Endothelial cell of umbilical vein (primary cell): Measurements from ENCODE around the gene FOXP4. TPM values are rescaled to one million over a fixed set of nuclear protein-coding genes. Genes with fewer than 3 reads are reported as not detected.

ENCODE experiments used
- BruUV-seq: library from RNA; stranded (reverse); fragments of 400-500 nt; replicated peaks from 2 replicates; lab custom pipeline; 2021; lab: Mats Ljungman, UMichigan
- CTCF ChIA-PET: fragments of 300-600, 350-600 bp; sonication (Branson Sonifier 250); formaldehyde crosslinking; loops from one replicate; lab custom pipeline; 2021; ENCODE audit warnings: antibody characterized with exemption, inconsistent platforms; lab: Charles Lee
- POLR2A ChIA-PET: fragments of 300-600, 350-600 bp; sonication (Branson Sonifier 250); formaldehyde crosslinking; loops from one replicate; lab custom pipeline; 2021; ENCODE audit warnings: antibody characterized with exemption, inconsistent platforms; lab: Charles Lee
- DNase-seq: peaks from one replicate; pipeline ENCODE4 v3.0.0-alpha.2; 2011; ENCODE audit warnings: low read depth, low spot score
- FAIRE-seq: peaks from 2 replicates; lab custom pipeline; 2011; peaks lifted over from hg19 to GRCh38; lab: Jason Lieb, UNC
- H2AFZ ChIP-seq: 2 replicates; pipeline ENCODE4 v1.6.0; 2012; ENCODE audit warnings: low read depth, low read length, control low read depth, inconsistent platforms
- H3K27ac ChIP-seq: 2 replicates; pipeline ENCODE4 v1.5.1; 2011; ENCODE audit warnings: low read depth, mild to moderate bottlenecking, control low read depth, low read length, moderate library complexity; ENCODE audit not compliant: insufficient read depth
- H3K27me3 ChIP-seq, 2 experiments: 2 replicates each; pipeline versions ENCODE4 v1.6.0 to v1.6.1; 2011; ENCODE audit warnings: low read length in 2 of 2, mixed read lengths in 1 of 2; ENCODE audit not compliant: control insufficient read depth in 2 of 2, insufficient read depth in 2 of 2
- H3K36me3 ChIP-seq, 2 experiments: 2 replicates in 1 of 2; 3 replicates in 1 of 2; pipeline ENCODE4 v1.5.1; 2011; ENCODE audit warnings: low read length in 2 of 2, mild to moderate bottlenecking in 1 of 2, moderate library complexity in 1 of 2; ENCODE audit not compliant: control insufficient read depth in 2 of 2, insufficient read depth in 2 of 2; ENCODE audit errors: extremely low read depth in 1 of 2
- H3K4me1 ChIP-seq: 3 replicates; pipeline ENCODE4 v1.5.1; 2011; ENCODE audit warnings: mild to moderate bottlenecking, low read length; ENCODE audit not compliant: control insufficient read depth, insufficient read depth; ENCODE audit errors: extremely low read depth
- H3K4me2 ChIP-seq: 2 replicates; pipeline ENCODE4 v1.6.1; 2011; ENCODE audit warnings: low read length, control low read depth, mixed read lengths; ENCODE audit not compliant: insufficient read depth
- H3K4me3 ChIP-seq, 3 experiments: fragments of 200-600 bp in 1 of 3; sonication (generic), shearing (Covaris generic) in 1 of 3; replicated peaks in 1 of 3; 2 replicates each; pipeline ENCODE4 v1.5.1; 2011 to 2016; ENCODE audit warnings: control low read depth in 3 of 3, low read length in 3 of 3, mild to moderate bottlenecking in 2 of 3, inconsistent platforms in 1 of 3, low read depth in 1 of 3, moderate library complexity in 1 of 3; ENCODE audit not compliant: insufficient read depth in 1 of 3
- H3K79me2 ChIP-seq: 2 replicates; pipeline ENCODE4 v1.6.0; 2012; ENCODE audit warnings: low read length, inconsistent platforms; ENCODE audit not compliant: control insufficient read depth, insufficient read depth
- H3K9ac ChIP-seq: replicated peaks from 2 replicates; pipeline ENCODE3; 2011; ENCODE audit warnings: low read length, control low read depth; ENCODE audit not compliant: insufficient read depth; ENCODE audit errors: extremely low read depth
- H3K9me1 ChIP-seq: replicated peaks from 3 replicates; pipeline ENCODE4 v1.6.0; 2011; ENCODE audit warnings: mild to moderate bottlenecking, low read length; ENCODE audit not compliant: control insufficient read depth, insufficient read depth; ENCODE audit errors: extremely low read depth
- H3K9me3 ChIP-seq: replicated peaks from 2 replicates; pipeline ENCODE4 v1.5.1; 2012; ENCODE audit warnings: low read length, inconsistent platforms; ENCODE audit not compliant: control insufficient read depth, insufficient read depth
- H4K20me1 ChIP-seq: replicated peaks from 2 replicates; pipeline ENCODE3; 2011; ENCODE audit warnings: mild to moderate bottlenecking, low read length; ENCODE audit not compliant: control insufficient read depth, insufficient read depth; ENCODE audit errors: extremely low read depth
- JUN ChIP-seq: IDR thresholded peaks from 2 replicates; pipeline ENCODE4 v1.6.1; 2011; ENCODE audit warnings: borderline replicate concordance, low read depth; ENCODE audit not compliant: insufficient read length, insufficient read depth
- MYC ChIP-seq: IDR thresholded peaks from one replicate; pipeline ENCODE4 v1.6.1; 2011; ENCODE audit warnings: mild to moderate bottlenecking, low read depth, low read length
- POLR2A ChIP-seq: IDR thresholded peaks from 2 replicates; pipeline ENCODE4 v1.6.1; 2012; ENCODE audit warnings: low read depth, mild to moderate bottlenecking, control low read depth, low read length
- dilution Hi-C: fragments of 300-500 bp; cut with MboI; formaldehyde crosslinking; loops from one replicate; pipeline ENCODE4 v1.15.0; 2019; ENCODE audit warnings: low sequenced_read_pairs; ENCODE audit not compliant: extremely low pct_ligation_motif_present
- intact Hi-C: fragments of 100-400 bp; cut with micrococcal nuclease; formaldehyde crosslinking; loops from one replicate; pipeline ENCODE4 v1.10.0; 2022
- polyA plus RNA-seq, 4 experiments: library from polyadenylated mRNA; depleted of rRNA in 3 of 4; stranded (reverse) in 3 of 4; unstranded in 1 of 4; fragments of >200 nt; gene quantifications; 2 replicates each; pipeline versions ENCODE4 v1.2.1 to v1.2.3, GENCODE V29; 2011 to 2012; ENCODE audit warnings: missing spikeins in 1 of 4
- total RNA-seq: library from RNA; stranded (reverse); gene quantifications from 2 replicates; pipeline ENCODE4 v1.2.3, GENCODE V29; 2021
- TF ChIP-seq, protein P1 (sequence below): IDR thresholded peaks from 2 replicates; pipeline ENCODE4 v1.6.1; 2011; ENCODE audit not compliant: insufficient read depth, insufficient read length
- TF ChIP-seq, protein P2 (sequence below), 2 donors: IDR thresholded peaks; 1 replicate in 1 of 2; 2 replicates in 1 of 2; pipeline ENCODE4 v1.5.1; 2011; ENCODE audit warnings: low read length in 2 of 2, mild to moderate bottlenecking in 2 of 2, moderate library complexity in 2 of 2, control low read depth in 1 of 2, inconsistent platforms in 1 of 2, low read depth in 1 of 2; ENCODE audit not compliant: insufficient read depth in 1 of 2; ENCODE audit errors: extremely low read depth in 1 of 2

The FOXP4 gene
- total and polyA plus RNA-seq, 2 donors (not counting 3 experiments of a cell fraction or from before 2014, with no cell fraction given), result 5.6 to 23.9 TPM

DNA sequence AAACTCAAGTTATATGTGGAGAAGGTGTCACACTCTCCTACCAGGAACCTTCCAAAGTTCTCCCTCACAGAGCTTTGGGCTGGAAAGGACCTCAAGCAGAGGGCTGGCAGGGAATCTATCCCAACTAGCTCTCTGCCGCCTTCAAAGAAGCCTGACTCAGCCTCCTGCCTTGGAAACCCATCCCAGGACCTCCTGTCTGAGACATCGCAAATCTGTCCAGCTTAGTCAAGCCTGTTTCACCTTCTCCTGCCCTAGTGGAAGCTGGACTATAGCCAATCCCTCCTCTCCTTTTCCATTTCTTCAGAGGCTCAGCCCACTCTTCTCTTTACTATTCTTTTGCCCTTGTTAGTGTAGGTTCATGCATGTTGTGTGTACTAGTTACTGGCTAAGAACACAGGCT lies 48.2 kb upstream of the FOXP4 start:
- no peak for DNase-seq
- intact Hi-C loops (no loop called here), dilution Hi-C loops (no loop called here)
- H2AFZ ChIP-seq, result no peak overlapping the region
- H3K79me2 ChIP-seq, result no peaks in the 10 kb centered on the region
- no peak overlapping the region for H3K4me2 ChIP-seq
- H3K9me1 ChIP-seq, result no peaks in the 10 kb centered on the region
- FAIRE-seq, result no peak
- peaks cover 21 to 25% of the 10 kb centered on the region in 2 experiments for H3K27me3 ChIP-seq
- no peaks in the 10 kb centered on the region for H3K4me1 ChIP-seq
- H3K9ac ChIP-seq, result no peak overlapping the region
- ChIA-PET POLR2A (no interaction called here), CTCF (interaction anchor here (1.3 to 2.2 kb wide), 3 partner anchors 11 to 23 kb away, joined by 3 to 8 read pairs (median 3); no protein-coding TSS in a partner anchor)
- no peaks in the 10 kb centered on the region for H4K20me1 ChIP-seq
- no TSS peak for BruUV-seq
- H3K9me3 ChIP-seq, result no peaks in the 10 kb centered on the region
- H3K27ac ChIP-seq, result no peak overlapping the region
- H3K36me3 ChIP-seq, result no peaks in the 10 kb centered on the region
- no peak overlapping the region for H3K4me3 ChIP-seq
- TF ChIP-seq POLR2A (no peak), MYC (no peak), JUN (no peak)
- TF ChIP-seq, protein P1, sequence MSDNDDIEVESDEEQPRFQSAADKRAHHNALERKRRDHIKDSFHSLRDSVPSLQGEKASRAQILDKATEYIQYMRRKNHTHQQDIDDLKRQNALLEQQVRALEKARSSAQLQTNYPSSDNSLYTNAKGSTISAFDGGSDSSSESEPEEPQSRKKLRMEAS, result no peak
- TF ChIP-seq, protein P2, sequence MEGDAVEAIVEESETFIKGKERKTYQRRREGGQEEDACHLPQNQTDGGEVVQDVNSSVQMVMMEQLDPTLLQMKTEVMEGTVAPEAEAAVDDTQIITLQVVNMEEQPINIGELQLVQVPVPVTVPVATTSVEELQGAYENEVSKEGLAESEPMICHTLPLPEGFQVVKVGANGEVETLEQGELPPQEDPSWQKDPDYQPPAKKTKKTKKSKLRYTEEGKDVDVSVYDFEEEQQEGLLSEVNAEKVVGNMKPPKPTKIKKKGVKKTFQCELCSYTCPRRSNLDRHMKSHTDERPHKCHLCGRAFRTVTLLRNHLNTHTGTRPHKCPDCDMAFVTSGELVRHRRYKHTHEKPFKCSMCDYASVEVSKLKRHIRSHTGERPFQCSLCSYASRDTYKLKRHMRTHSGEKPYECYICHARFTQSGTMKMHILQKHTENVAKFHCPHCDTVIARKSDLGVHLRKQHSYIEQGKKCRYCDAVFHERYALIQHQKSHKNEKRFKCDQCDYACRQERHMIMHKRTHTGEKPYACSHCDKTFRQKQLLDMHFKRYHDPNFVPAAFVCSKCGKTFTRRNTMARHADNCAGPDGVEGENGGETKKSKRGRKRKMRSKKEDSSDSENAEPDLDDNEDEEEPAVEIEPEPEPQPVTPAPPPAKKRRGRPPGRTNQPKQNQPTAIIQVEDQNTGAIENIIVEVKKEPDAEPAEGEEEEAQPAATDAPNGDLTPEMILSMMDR (IDR thresholded peaks at IDR 0.05; ENCODE audit: extremely low read depth in 1 of 2, insufficient read depth in 1 of 2, low read depth in 1 of 2, low read length in 2 of 2), result no peak
